H9 (cell line): ENCODE data around the gene ZBTB17. TPM values are rescaled to one million over a fixed set of nuclear protein-coding genes. Genes with fewer than 3 reads are reported as not detected.

ENCODE experiments used
- DNase-seq: peaks from one replicate; pipeline ENCODE4 v3.0.0-alpha.2; 2017
- H2AFZ ChIP-seq: one replicate; pipeline ENCODE4 v1.6.1; 2013; ENCODE audit warnings: mild to moderate bottlenecking, low read length, control low read depth, moderate library complexity
- H2AK5ac ChIP-seq: 2 replicates; pipeline ENCODE4 v1.6.1; 2013; ENCODE audit warnings: low read length, control low read depth, mixed read lengths; ENCODE audit not compliant: insufficient read length
- H2BK120ac ChIP-seq: one replicate; pipeline ENCODE4 v1.6.1; 2013; ENCODE audit warnings: low read depth, mild to moderate bottlenecking, low read length, control low read depth, inconsistent platforms; ENCODE audit not compliant: poor library complexity, severe bottlenecking
- H2BK12ac ChIP-seq: 2 replicates; pipeline ENCODE4 v1.6.1; 2013; ENCODE audit warnings: low read length, control low read depth, mixed read lengths, low read depth; ENCODE audit not compliant: insufficient read length
- H2BK15ac ChIP-seq: 2 replicates; pipeline ENCODE4 v1.6.1; 2013; ENCODE audit warnings: low read depth, low read length, control low read depth
- H2BK20ac ChIP-seq: one replicate; pipeline ENCODE4 v1.6.1; 2013; ENCODE audit warnings: low read depth, mild to moderate bottlenecking, low read length, control low read depth, inconsistent platforms; ENCODE audit not compliant: poor library complexity, severe bottlenecking
- H2BK5ac ChIP-seq: 2 replicates; pipeline ENCODE4 v1.6.1; 2013; ENCODE audit warnings: low read length, control low read depth, mixed read lengths; ENCODE audit not compliant: insufficient read length
- H3K14ac ChIP-seq: 2 replicates; pipeline ENCODE4 v1.6.1; 2013; ENCODE audit warnings: low read length, control low read depth; ENCODE audit not compliant: insufficient read depth
- H3K18ac ChIP-seq: 2 replicates; pipeline ENCODE4 v1.6.1; 2013; ENCODE audit warnings: low read depth, mild to moderate bottlenecking, mixed read lengths, low read length, control low read depth; ENCODE audit not compliant: insufficient read length
- H3K23ac ChIP-seq: 2 replicates; pipeline ENCODE4 v1.6.1; 2013; ENCODE audit warnings: low read length, control low read depth, mixed read lengths, low read depth; ENCODE audit not compliant: insufficient read length
- H3K23me2 ChIP-seq: 2 replicates; pipeline ENCODE4 v1.6.1; 2013; ENCODE audit warnings: low read depth, mild to moderate bottlenecking, mixed read lengths, low read length, control low read depth; ENCODE audit not compliant: insufficient read length, poor library complexity, severe bottlenecking
- H3K27ac ChIP-seq: 2 replicates; pipeline ENCODE4 v1.5.1; 2013; ENCODE audit warnings: low read length, control low read depth, mixed read lengths, low read depth; ENCODE audit not compliant: insufficient read length
- H3K27me3 ChIP-seq: 2 replicates; pipeline ENCODE4 v1.6.1; 2013; ENCODE audit warnings: low read length, control low read depth, inconsistent platforms; ENCODE audit not compliant: insufficient read depth
- H3K4ac ChIP-seq: 2 replicates; pipeline ENCODE4 v1.6.1; 2013; ENCODE audit warnings: low read depth, mild to moderate bottlenecking, control low read depth, inconsistent platforms, low read length, moderate library complexity
- H3K4me1 ChIP-seq: 2 replicates; pipeline ENCODE4 v1.6.1; 2013; ENCODE audit warnings: low read length, control low read depth, inconsistent platforms; ENCODE audit not compliant: insufficient read depth
- H3K4me2 ChIP-seq: 2 replicates; pipeline ENCODE4 v1.6.1; 2013; ENCODE audit warnings: low read length, control low read depth, mixed read lengths; ENCODE audit not compliant: insufficient read length, insufficient read depth
- H3K56ac ChIP-seq: 2 replicates; pipeline ENCODE4 v1.6.1; 2013; ENCODE audit warnings: low read depth, mild to moderate bottlenecking, mixed read lengths, low read length, control low read depth; ENCODE audit not compliant: insufficient read length
- H3K79me1 ChIP-seq: 2 replicates; pipeline ENCODE4 v1.6.1; 2013; ENCODE audit warnings: low read depth, mild to moderate bottlenecking, moderate library complexity, low read length, control low read depth, inconsistent platforms; ENCODE audit not compliant: insufficient read depth, poor library complexity, severe bottlenecking
- H3K79me2 ChIP-seq: 2 replicates; pipeline ENCODE4 v1.6.1; 2013; ENCODE audit warnings: low read length, control low read depth, inconsistent platforms; ENCODE audit not compliant: insufficient read depth
- H3K9ac ChIP-seq: 2 replicates; pipeline ENCODE4 v1.6.1; 2013; ENCODE audit warnings: low read length, control low read depth, mixed read lengths; ENCODE audit not compliant: insufficient read length; ENCODE audit errors: extremely low read depth
- H3K9me3 ChIP-seq: one replicate; pipeline ENCODE4 v1.6.1; 2013; ENCODE audit warnings: low read depth, low read length, inconsistent platforms; ENCODE audit not compliant: control insufficient read depth
- H3T11ph ChIP-seq: one replicate; pipeline ENCODE4 v1.6.1; 2013; ENCODE audit warnings: mild to moderate bottlenecking, low read length, control low read depth, inconsistent platforms
- H4K20me1 ChIP-seq: one replicate; pipeline ENCODE4 v1.6.1; 2013; ENCODE audit not compliant: control insufficient read depth, insufficient read length, insufficient read depth
- H4K5ac ChIP-seq: 2 replicates; pipeline ENCODE4 v1.6.1; 2013; ENCODE audit warnings: low read depth, mild to moderate bottlenecking, mixed read lengths, low read length, control low read depth; ENCODE audit not compliant: insufficient read length
- H4K8ac ChIP-seq: replicated peaks from 2 replicates; pipeline ENCODE4 v1.6.1; 2013; ENCODE audit warnings: low read length, control low read depth, mixed read lengths, low read depth; ENCODE audit not compliant: insufficient read length
- H4K91ac ChIP-seq: 2 replicates; pipeline ENCODE4 v1.6.1; 2013; ENCODE audit warnings: low read depth, mild to moderate bottlenecking, moderate library complexity, mixed read lengths, low read length, control low read depth; ENCODE audit not compliant: insufficient read length
- H3K27ac Mint-ChIP-seq, 3 experiments: 2 replicates in 2 of 3; 3 replicates in 1 of 3; pipeline ENCODE4 v1.8.0; 2020 to 2021; ENCODE audit warnings: mixed read lengths in 3 of 3, mild to moderate bottlenecking in 1 of 3, moderate library complexity in 1 of 3
- H3K27me3 Mint-ChIP-seq: 2 replicates; pipeline ENCODE4 v1.8.0; 2021; ENCODE audit warnings: low read depth, mild to moderate bottlenecking, moderate library complexity, mixed read lengths
- H3K36me3 Mint-ChIP-seq, 3 experiments: 2 replicates in 2 of 3; 3 replicates in 1 of 3; pipeline ENCODE4 v1.8.0; 2020 to 2021; ENCODE audit warnings: low read depth in 3 of 3, mixed read lengths in 3 of 3; ENCODE audit not compliant: insufficient read depth in 1 of 3
- H3K4me1 Mint-ChIP-seq, 2 experiments: 2 replicates each; pipeline ENCODE4 v1.8.0; 2020; ENCODE audit warnings: mixed read lengths in 2 of 2
- H3K4me3 Mint-ChIP-seq, 2 experiments: 2 replicates in 1 of 2; 3 replicates in 1 of 2; pipeline ENCODE4 v1.8.0; 2020 to 2021; ENCODE audit warnings: mild to moderate bottlenecking in 2 of 2, mixed read lengths in 2 of 2, moderate library complexity in 1 of 2
- H3K9me3 Mint-ChIP-seq, 2 experiments: 2 replicates in 1 of 2; 3 replicates in 1 of 2; pipeline ENCODE4 v1.8.0; 2020; ENCODE audit warnings: mild to moderate bottlenecking in 2 of 2, mixed read lengths in 2 of 2, moderate library complexity in 1 of 2
- CTCF ChIP-seq: fragments of 200-600 bp; sonication (generic); conservative IDR thresholded peaks from 3 replicates; pipeline ENCODE4 v1.8.0; 2021; ENCODE audit warnings: antibody characterized with exemption, mild to moderate bottlenecking
- WGBS: extraction: QIAGEN DNeasy Blood & Tissue Kit; methylation state at CpG from one replicate; pipeline ENCODE4 v1.1.7; 2013; ENCODE audit warnings: missing lambda C conversion rate, low lambda C conversion rate, mixed read lengths; ENCODE audit not compliant: insufficient read length; ENCODE audit errors: extremely low coverage; 5-methylcytosine and 5-hydroxymethylcytosine counted together
- total RNA-seq: library from RNA; stranded (reverse); gene quantifications from 2 replicates; pipeline ENCODE4 v1.2.1, GENCODE V29; 2021

The ZBTB17 gene
- total RNA-seq, 1 experiment from 2014 or later, result 16.5 TPM

DNA sequence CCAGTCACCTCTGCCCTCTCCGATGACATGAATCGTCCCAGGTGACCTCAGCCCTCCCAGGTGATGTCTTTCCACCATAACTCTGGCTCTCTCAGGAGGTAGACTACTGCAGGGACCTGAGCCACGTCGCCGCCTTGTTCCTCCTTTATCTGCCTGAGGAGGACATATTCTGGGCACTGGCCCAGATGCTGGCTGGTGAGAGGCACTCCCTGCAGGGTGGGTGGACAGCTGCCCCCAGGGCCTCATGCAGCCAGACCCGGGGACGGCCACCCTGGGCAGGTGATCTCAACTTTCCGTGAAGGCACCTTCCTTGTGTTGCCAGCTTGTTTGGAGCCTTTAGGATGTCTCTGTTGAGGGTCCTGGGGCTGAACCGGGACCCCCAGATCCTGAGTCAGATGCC, 13.9 kb upstream of the ZBTB17 start:
- Histone ChIP-seq H3K4ac (no peak overlapping the region), H3K79me1 (no peaks in the 10 kb centered on the region), H3K23ac (no peak overlapping the region), H2BK20ac (no peak overlapping the region), H2BK12ac (no peak overlapping the region), H4K5ac (no peak overlapping the region), H3K23me2 (no peaks in the 10 kb centered on the region), H2AK5ac (no peak overlapping the region), H3K18ac (no peak overlapping the region), H2AFZ (no peak overlapping the region), H3K27me3 (no peaks in the 10 kb centered on the region), H3K4me2 (no peak overlapping the region), H2BK15ac (no peak overlapping the region), H3K27ac (no peak overlapping the region), H2BK5ac (no peak overlapping the region), H4K20me1 (no peaks in the 10 kb centered on the region), H3K79me2 (no peaks in the 10 kb centered on the region), H3K4me1 (no peaks in the 10 kb centered on the region), H2BK120ac (no peak overlapping the region), H4K91ac (no peak overlapping the region), H3K14ac (no peak overlapping the region), H3K9me3 (no peaks in the 10 kb centered on the region), H3K9ac (no peak overlapping the region), H3K56ac (no peak overlapping the region), H4K8ac (no peak overlapping the region), H3T11ph (no peak overlapping the region)
- WGBS, result no CpG with 5 or more reads among the region's 9 CpGs
- Mint-ChIP-seq H3K36me3 (no peaks in the 10 kb centered on the region), H3K4me3 (no peak overlapping the region), H3K27me3 (peaks cover 9% of the 10 kb centered on the region), H3K9me3 (no peaks in the 10 kb centered on the region), H3K27ac (no peak overlapping the region), H3K4me1 (no peaks in the 10 kb centered on the region)
- no peak for DNase-seq
- TF ChIP-seq CTCF, result no peak
